ENCODE data around the gene ZFYVE16.
A peak's percentile ranks its signal among the peaks of the same experiment; 100 is the strongest.

DNA sequence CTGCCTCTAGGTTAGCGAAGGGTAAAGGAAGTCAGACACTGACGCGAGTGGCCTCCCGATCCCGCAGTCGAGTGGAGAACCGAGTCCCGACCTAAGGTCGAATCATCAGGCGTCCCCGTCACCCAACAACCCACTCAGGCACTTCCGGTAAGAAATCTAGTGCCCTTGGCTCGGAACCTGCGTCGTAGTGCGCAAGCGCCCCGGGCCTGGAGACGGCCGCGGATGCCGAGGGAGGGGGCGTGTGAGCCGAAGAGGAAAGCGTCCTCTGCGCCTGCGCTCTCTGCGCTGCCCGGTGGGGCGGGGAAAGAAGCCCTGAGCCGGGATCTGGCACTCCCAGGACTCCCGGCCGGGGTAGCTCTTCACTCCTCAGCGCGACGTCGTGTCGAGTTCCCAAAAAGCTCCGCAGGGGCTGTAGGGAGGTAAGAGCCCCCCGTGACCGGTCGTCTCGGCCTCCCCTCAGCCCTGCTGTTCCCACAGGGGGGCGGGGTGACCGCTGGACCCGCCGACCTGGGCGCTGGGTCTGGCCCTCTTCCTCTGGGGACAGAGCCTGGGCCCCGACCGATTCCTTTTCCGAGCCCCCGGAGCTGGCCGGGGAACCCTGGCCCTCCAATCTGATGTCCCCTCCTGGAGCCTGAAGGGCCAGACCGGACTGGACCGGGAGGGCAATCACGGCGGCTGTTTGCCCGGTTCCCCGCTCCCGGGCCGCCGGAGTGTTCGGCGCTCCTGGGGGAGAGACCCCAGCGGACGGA, at the start of gene ZFYVE16:
- TF ChIP-seq POLR2A (IDR thresholded peaks at IDR 0.05) (peak; percentile 94), POLR2AphosphoS5 (IDR thresholded peaks at IDR 0.05) (peak; percentile 93 to 94 (median 93)), EP300 (IDR thresholded peaks at IDR 0.05; ENCODE audit: low read depth) (no peak)
- TF ChIP-seq, protein P1, sequence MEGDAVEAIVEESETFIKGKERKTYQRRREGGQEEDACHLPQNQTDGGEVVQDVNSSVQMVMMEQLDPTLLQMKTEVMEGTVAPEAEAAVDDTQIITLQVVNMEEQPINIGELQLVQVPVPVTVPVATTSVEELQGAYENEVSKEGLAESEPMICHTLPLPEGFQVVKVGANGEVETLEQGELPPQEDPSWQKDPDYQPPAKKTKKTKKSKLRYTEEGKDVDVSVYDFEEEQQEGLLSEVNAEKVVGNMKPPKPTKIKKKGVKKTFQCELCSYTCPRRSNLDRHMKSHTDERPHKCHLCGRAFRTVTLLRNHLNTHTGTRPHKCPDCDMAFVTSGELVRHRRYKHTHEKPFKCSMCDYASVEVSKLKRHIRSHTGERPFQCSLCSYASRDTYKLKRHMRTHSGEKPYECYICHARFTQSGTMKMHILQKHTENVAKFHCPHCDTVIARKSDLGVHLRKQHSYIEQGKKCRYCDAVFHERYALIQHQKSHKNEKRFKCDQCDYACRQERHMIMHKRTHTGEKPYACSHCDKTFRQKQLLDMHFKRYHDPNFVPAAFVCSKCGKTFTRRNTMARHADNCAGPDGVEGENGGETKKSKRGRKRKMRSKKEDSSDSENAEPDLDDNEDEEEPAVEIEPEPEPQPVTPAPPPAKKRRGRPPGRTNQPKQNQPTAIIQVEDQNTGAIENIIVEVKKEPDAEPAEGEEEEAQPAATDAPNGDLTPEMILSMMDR (IDR thresholded peaks at IDR 0.05), result peak in 4 of 5 experiments; percentile 46 to 79 (median 71)
